ENCODE data around the gene SGCD.

The SGCD gene

DNA sequence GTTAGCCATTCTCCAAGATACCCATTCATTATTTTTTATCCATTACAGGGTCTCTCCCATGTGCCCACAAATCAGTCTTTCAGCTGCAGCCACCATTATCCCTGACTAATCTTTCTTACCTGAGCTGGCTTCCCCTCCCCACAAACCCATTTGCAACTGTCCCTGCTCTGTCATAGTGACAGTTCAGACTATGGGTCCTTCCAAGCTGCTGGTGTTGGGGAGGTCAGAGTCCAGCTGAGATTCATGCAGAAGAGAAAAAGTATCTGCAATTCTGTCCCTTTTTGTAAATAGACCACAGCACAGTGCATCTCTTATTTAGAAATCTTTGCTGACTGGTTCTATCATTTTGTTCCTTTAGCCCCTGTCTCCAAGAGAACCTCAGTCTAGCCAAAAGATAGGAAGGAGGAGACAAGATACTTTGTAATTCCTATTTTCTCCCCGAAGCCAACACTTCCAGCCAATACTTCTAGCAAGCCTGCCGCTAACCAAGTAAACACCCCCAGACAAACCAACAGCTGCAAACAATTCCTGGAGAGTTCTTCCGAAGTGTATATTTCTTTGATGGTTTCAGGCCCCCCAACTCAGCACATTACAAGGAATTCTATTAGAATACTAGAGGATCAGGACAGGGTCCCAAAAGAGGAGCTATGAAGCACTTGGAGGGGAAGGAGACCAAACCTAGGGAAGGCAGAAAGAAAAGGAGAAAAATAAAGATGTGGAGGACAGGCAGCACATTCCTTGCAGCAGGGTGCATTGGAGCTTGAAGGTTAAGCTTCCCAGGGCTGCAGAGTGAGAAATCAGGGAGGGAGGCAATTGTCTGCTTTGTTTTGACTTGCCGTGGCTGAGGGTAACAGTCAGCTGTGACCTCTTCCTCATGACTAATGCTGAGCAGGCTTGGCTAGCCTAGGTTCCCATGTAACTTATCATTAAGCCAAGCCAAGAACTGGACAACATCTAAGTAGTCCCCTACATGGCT is 148.5 kb downstream of the SGCD start:
- TF ChIP-seq, protein P1, sequence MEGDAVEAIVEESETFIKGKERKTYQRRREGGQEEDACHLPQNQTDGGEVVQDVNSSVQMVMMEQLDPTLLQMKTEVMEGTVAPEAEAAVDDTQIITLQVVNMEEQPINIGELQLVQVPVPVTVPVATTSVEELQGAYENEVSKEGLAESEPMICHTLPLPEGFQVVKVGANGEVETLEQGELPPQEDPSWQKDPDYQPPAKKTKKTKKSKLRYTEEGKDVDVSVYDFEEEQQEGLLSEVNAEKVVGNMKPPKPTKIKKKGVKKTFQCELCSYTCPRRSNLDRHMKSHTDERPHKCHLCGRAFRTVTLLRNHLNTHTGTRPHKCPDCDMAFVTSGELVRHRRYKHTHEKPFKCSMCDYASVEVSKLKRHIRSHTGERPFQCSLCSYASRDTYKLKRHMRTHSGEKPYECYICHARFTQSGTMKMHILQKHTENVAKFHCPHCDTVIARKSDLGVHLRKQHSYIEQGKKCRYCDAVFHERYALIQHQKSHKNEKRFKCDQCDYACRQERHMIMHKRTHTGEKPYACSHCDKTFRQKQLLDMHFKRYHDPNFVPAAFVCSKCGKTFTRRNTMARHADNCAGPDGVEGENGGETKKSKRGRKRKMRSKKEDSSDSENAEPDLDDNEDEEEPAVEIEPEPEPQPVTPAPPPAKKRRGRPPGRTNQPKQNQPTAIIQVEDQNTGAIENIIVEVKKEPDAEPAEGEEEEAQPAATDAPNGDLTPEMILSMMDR (conservative IDR thresholded peaks at IDR 0.05; ENCODE audit: control insufficient read depth, insufficient read depth, low read depth, low read length) = peak; percentile 41
- peak; percentile 97 for DNase-seq (ENCODE audit: low read depth)
- no peak overlapping the region for H3K4me3 ChIP-seq (ENCODE audit: control insufficient read depth, low read depth, low read length)

DNA sequence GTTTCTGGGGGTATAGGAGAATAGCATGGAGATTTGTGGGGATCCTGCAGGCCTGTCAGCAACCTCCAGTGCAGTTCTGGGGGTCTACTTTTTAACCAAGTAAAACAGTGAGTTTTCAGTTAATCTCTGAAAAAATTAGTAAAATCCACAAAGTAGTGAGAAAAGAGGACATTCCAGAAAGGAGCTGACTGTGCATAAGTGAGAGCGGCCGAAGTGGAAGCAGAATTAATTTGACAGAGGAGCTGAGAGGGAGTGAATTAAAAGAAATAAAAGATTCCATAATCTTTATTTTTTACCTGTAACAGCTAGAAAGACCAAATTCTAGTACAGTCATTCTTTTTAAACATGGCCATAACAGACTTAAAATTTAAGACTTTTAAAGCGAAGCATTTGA is 149.2 kb downstream of the SGCD start:
- no peak for DNase-seq (ENCODE audit: low read depth)
- TF ChIP-seq, protein P1 (conservative IDR thresholded peaks at IDR 0.05; ENCODE audit: control insufficient read depth, insufficient read depth, low read depth, low read length) = no peak
- no peak overlapping the region for H3K4me3 ChIP-seq (ENCODE audit: control insufficient read depth, low read depth, low read length)

DNA sequence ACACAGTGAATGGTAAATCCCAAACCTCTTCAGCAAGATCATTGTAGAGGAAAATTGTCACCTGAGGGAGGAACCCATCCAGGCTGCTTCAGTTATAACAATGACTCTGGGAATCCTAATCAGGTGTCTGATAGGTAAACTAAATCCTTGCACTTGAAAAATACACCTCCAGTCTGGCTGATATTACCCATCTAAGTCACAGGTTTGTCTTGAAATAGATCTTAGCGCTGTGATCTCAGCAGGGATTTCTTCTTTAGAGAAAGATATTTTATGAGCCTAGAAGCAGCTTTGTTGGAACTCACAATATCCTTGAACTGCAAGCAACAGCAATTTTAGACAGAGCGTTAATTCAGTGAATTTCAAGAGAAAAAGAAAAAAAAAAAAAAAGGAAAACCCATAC is 149.7 kb downstream of the SGCD start:
- H3K4me3 ChIP-seq (ENCODE audit: control insufficient read depth, low read depth, low read length) = no peak overlapping the region
- TF ChIP-seq, protein P1 (conservative IDR thresholded peaks at IDR 0.05; ENCODE audit: control insufficient read depth, insufficient read depth, low read depth, low read length) = no peak
- no peak for DNase-seq (ENCODE audit: low read depth)

DNA sequence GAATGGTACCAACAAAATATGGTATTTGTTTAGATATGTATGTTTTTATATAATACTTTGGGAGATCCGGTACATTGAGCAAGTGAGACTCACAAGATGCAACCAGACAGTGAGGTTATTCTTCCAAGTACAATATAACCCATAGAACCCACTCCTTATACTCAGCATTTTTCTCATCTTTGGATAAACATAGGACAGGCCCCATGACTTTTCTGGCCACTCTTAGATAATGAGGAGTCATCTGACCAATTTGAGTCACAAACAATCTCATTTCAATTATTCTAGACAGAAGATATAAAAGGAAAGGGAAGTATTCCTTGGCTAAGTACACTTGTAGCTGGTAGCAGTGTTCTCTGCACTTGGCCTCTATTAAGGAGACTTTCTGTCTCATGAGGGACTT is 150.2 kb downstream of the SGCD start:
- TF ChIP-seq, protein P1 (conservative IDR thresholded peaks at IDR 0.05; ENCODE audit: control insufficient read depth, insufficient read depth, low read depth, low read length) = no peak
- H3K4me3 ChIP-seq (ENCODE audit: control insufficient read depth, low read depth, low read length) = no peak overlapping the region
- DNase-seq (ENCODE audit: low read depth) = peak; percentile 36

DNA sequence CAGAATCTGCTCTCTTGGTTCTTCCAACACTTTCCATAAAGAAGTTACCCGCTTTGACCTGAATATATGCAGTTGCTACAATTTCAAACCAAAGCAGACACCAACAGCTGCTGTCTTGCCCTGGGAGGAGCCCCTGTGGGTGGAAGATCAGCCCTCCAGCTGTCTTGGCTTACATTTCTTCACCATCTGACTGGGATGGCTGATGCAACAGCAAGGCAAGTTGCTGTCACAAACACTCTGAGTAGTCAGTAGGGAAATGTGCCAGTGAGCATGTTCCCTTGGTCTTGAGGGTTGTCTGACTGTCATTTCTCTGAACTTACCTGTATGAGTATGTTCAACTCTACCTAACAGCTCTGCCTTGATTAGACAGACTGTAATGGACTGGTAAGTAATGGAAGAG is 152.9 kb downstream of the SGCD start:
- peak; percentile 85 for DNase-seq (ENCODE audit: low read depth)
- no peak overlapping the region for H3K4me3 ChIP-seq (ENCODE audit: control insufficient read depth, low read depth, low read length)
- TF ChIP-seq, protein P1 (conservative IDR thresholded peaks at IDR 0.05; ENCODE audit: control insufficient read depth, insufficient read depth, low read depth, low read length) = no peak

DNA sequence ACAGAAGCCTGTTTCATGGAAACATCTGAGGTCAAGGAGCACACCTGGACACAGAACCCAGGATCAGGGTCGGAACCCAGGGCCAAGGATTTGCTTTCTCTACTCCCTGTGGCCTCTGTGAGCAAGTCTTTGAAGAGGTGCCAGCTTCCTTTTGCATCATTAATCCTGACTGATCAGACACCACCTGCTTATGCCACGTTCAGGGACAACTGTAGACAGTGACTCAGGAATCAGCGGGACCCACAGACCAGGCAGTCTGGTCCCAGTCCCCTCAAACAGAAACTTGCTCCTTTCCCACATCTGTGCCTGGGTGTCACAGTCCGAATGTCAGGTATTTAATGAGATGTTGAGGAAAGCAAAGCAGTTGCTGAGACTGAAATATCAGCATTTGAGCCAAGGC is 154.8 kb downstream of the SGCD start:
- TF ChIP-seq, protein P1 (conservative IDR thresholded peaks at IDR 0.05; ENCODE audit: control insufficient read depth, insufficient read depth, low read depth, low read length) = no peak
- peak; percentile 18 for DNase-seq (ENCODE audit: low read depth)
- H3K4me3 ChIP-seq (ENCODE audit: control insufficient read depth, low read depth, low read length) = no peak overlapping the region

Measured in fibroblast of mammary gland (primary cell).